ENCODE measurements around the gene FLT4.
A peak's percentile ranks its signal among the peaks of the same experiment; 100 is the strongest.

Gene FLT4

GRCh38 chr5:180605554-180606214 lies 43.7 kb downstream of the FLT4 start:
- peak; percentile 51 for DNase-seq (ENCODE audit: low read depth)

- no peak for DNase-seq (ENCODE audit: low read depth)
These were observed 45.1 kb downstream of the FLT4 start for GRCh38 chr5:180604271-180604670.

- DNase-seq (ENCODE audit: low read depth), result no peak
These were observed 46.3 kb downstream of the FLT4 start for GRCh38 chr5:180603076-180603594.

- DNase-seq (ENCODE audit: low read depth), result no peak
These were observed 46.8 kb downstream of the FLT4 start for GRCh38 chr5:180602481-180603075.

- DNase-seq (ENCODE audit: low read depth), result no peak
These were observed 47.6 kb downstream of the FLT4 start for GRCh38 chr5:180601591-180602480.

GRCh38 chr5:180600554-180601041 lies 48.8 kb downstream of the FLT4 start:
- no peak for DNase-seq (ENCODE audit: low read depth)

GRCh38 chr5:180599981-180600553 lies 49.3 kb downstream of the FLT4 start:
- DNase-seq (ENCODE audit: low read depth), result no peak

- no peak for DNase-seq (ENCODE audit: low read depth)
These were observed 49.8 kb downstream of the FLT4 start for GRCh38 chr5:180599590-180599914.

GRCh38 chr5:180598797-180599589 lies 50.4 kb downstream of the FLT4 start:
- no peak for DNase-seq (ENCODE audit: low read depth)

GRCh38 chr5:180598316-180598701 lies 51.1 kb downstream of the FLT4 start:
- no peak for DNase-seq (ENCODE audit: low read depth)

- DNase-seq (ENCODE audit: low read depth), result no peak
These were observed 52.6 kb downstream of the FLT4 start for GRCh38 chr5:180596668-180597231.

- DNase-seq (ENCODE audit: low read depth), result no peak
These were observed 53.2 kb downstream of the FLT4 start for GRCh38 chr5:180596115-180596667.

- no peak for DNase-seq (ENCODE audit: low read depth)
These were observed 53.9 kb downstream of the FLT4 start for GRCh38 chr5:180595381-180596114.

GRCh38 chr5:180595046-180595379 lies 54.4 kb downstream of the FLT4 start:
- DNase-seq (ENCODE audit: low read depth), result no peak

- no peak for DNase-seq (ENCODE audit: low read depth)
These were observed 54.9 kb downstream of the FLT4 start for GRCh38 chr5:180594311-180595045.

- no peak for DNase-seq (ENCODE audit: low read depth)
These were observed 55.8 kb downstream of the FLT4 start for GRCh38 chr5:180593446-180594206.

GRCh38 chr5:180592176-180592575 lies 57.2 kb downstream of the FLT4 start:
- no peak for DNase-seq (ENCODE audit: low read depth)

GRCh38 chr5:180591311-180591887 lies 58.0 kb downstream of the FLT4 start, which contains the start of gene SCGB3A1:
TSS of gene SCGB3A1 (minus strand) at chr5:180591499. CDS start at chr5:180591462, 37 bp downstream.
- no peak for DNase-seq (ENCODE audit: low read depth)

Measured in amniotic epithelial cell (primary cell).